Measurements from ENCODE around the gene SERTAD3.

- no peak for TF ChIP-seq POLR2A (IDR thresholded peaks at IDR 0.05)
- no peak for TF ChIP-seq CTCF (IDR thresholded peaks at IDR 0.05)
Measured at GRCh38 chr19:40397568-40397906, 46.6 kb downstream of the SERTAD3 start.
